K562 (cell line): ENCODE data around the gene ACVR2B. TPM values are rescaled to one million over a fixed set of nuclear protein-coding genes. Genes with fewer than 3 reads are reported as not detected.

Experiments
- ATF1 ChIP-seq, 2 experiments: fragments of 450-650 bp in 1 of 2; IDR thresholded peaks; 2 replicates each; pipeline ENCODE4 v1.6.1; 2016; ENCODE audit warnings: missing compliant biosample characterization in 1 of 2, missing genetic modification characterization in 1 of 2
- BRD9 ChIP-seq: fragments of 450-650 bp; IDR thresholded peaks from 2 replicates; pipeline ENCODE4 v1.6.1; 2018; ENCODE audit warnings: low read depth; ENCODE audit not compliant: partially characterized antibody
- DMBX1 ChIP-seq: fragments of 250-450 bp; sonication (Bioruptor Pico); IDR thresholded peaks from 2 replicates; pipeline ENCODE4 v1.8.0; 2022; ENCODE audit warnings: inconsistent platforms, mild to moderate bottlenecking, moderate library complexity, borderline replicate concordance
- E2F1 ChIP-seq: sonication (generic); formaldehyde crosslinking; IDR thresholded peaks from 2 replicates; pipeline ENCODE4 v1.8.1; 2023; ENCODE audit warnings: mild to moderate bottlenecking, missing genetic modification reagents, moderate library complexity
- E2F6 ChIP-seq, 2 experiments: IDR thresholded peaks; 2 replicates each; pipeline ENCODE4 v1.6.1; 2011; ENCODE audit warnings: borderline replicate concordance in 1 of 2, control low read depth in 1 of 2, low read depth in 1 of 2, low read length in 1 of 2, mild to moderate bottlenecking in 1 of 2, mixed read lengths in 1 of 2, moderate library complexity in 1 of 2; ENCODE audit not compliant: insufficient read depth in 1 of 2, insufficient read length in 1 of 2, poor library complexity in 1 of 2, severe bottlenecking in 1 of 2; ENCODE audit errors: extremely low read depth in 1 of 2
- ERF ChIP-seq: fragments of 450-650 bp; formaldehyde crosslinking; IDR thresholded peaks from 2 replicates; pipeline ENCODE4 v1.4.0; 2020; ENCODE audit warnings: mild to moderate bottlenecking, mixed read lengths
- FIP1L1 ChIP-seq: fragments of 200-400 bp; formaldehyde crosslinking; IDR thresholded peaks from 2 replicates; pipeline ENCODE4 v1.6.1; 2018; ENCODE audit warnings: mild to moderate bottlenecking, low read depth, low read length; ENCODE audit not compliant: poor library complexity, severe bottlenecking
- HMGN3 ChIP-seq: IDR thresholded peaks from 2 replicates; pipeline ENCODE4 v1.6.1; 2011; ENCODE audit warnings: borderline replicate concordance, low read depth, mild to moderate bottlenecking, mixed read lengths, low read length; ENCODE audit not compliant: insufficient read length; ENCODE audit errors: extremely low read depth
- HOMEZ ChIP-seq: fragments of 250-450 bp; sonication (Bioruptor Pico); IDR thresholded peaks from 2 replicates; pipeline ENCODE4 v1.4.0; 2020; ENCODE audit warnings: mild to moderate bottlenecking, moderate library complexity
- L3MBTL2 ChIP-seq: fragments of 450-650 bp; IDR thresholded peaks from 2 replicates; pipeline ENCODE4 v1.6.1; 2016; ENCODE audit warnings: mild to moderate bottlenecking, moderate library complexity
- MNT ChIP-seq, 2 experiments: fragments of 450-650 bp; conservative IDR thresholded peaks; 2 replicates each; pipeline ENCODE4 v1.6.1; 2017; ENCODE audit warnings: mild to moderate bottlenecking in 2 of 2, moderate library complexity in 2 of 2
- MTA3 ChIP-seq: fragments of 450-650 bp; formaldehyde crosslinking; IDR thresholded peaks from 2 replicates; pipeline ENCODE4 v1.6.1; 2017; ENCODE audit warnings: mild to moderate bottlenecking, borderline replicate concordance
- PHF21A ChIP-seq: fragments of 450-650 bp; IDR thresholded peaks from 2 replicates; pipeline ENCODE4 v1.6.1; 2017; ENCODE audit warnings: low read depth, borderline replicate concordance
- ZBTB33 ChIP-seq: sonication (generic); formaldehyde crosslinking; IDR thresholded peaks from 2 replicates; pipeline ENCODE4 v1.8.1; 2023; ENCODE audit warnings: mild to moderate bottlenecking, missing genetic modification reagents
- polyA plus RNA-seq, 8 experiments: library from polyadenylated mRNA; depleted of rRNA in 4 of 8; stranded (reverse) in 5 of 8; unstranded in 3 of 8; fragments of >200 nt; fragmentation: Nextera tagmentation in 2 of 8; fragmentation: Illumina TruSeq in 1 of 8; extraction: Ambion mirVana in 2 of 8; extraction: Trizol in 1 of 8; gene quantifications; 2 replicates each; pipeline versions ENCODE4 v1.2.1 to v1.2.3, GENCODE V29; 2011 to 2014; ENCODE audit warnings: inconsistent platforms in 1 of 8, missing spikeins in 1 of 8
- total RNA-seq, 7 experiments: library from RNA; depleted of rRNA in 6 of 7; stranded (reverse); fragments of >200 nt in 6 of 7; fragmentation: Illumina TruSeq in 2 of 7; extraction: Trizol in 2 of 7; gene quantifications; 2 replicates each; pipeline versions ENCODE4 v1.2.1 to v1.2.3, GENCODE V29; 2011 to 2021; ENCODE audit warnings: low replicate concordance in 1 of 7

The ACVR2B gene
- total and polyA plus RNA-seq, 9 of the 15 experiments (the other 6 are each of a cell fraction or from before 2014, with no cell fraction given): 1.8 to 23.7 (median 7.1) TPM

GRCh38 chr3:38453075-38453912 lies at the start of gene ACVR2B (continued):
- 0 out of 2 replicates have a peak, but pooled peaks have one; percentile 54 for TF ChIP-seq HOMEZ
- peak; percentile 37 for TF ChIP-seq HMGN3
- TF ChIP-seq BRD9: no peak
- peak; percentile 50 to 93 for TF ChIP-seq E2F6 (IDR thresholded peaks at IDR 0.05; ENCODE audit: borderline replicate concordance in 1 of 2, extremely low read depth in 1 of 2, insufficient read depth in 1 of 2, insufficient read length in 1 of 2, low read depth in 1 of 2, low read length in 1 of 2, poor library complexity in 1 of 2, severe bottlenecking in 1 of 2)
- no peak for TF ChIP-seq ATF1 (CRISPR knock-in tag; IDR thresholded peaks at IDR 0.05)
- peak; percentile 34; the same call in 1 of the 2 replicates for TF ChIP-seq ATF1 (tag; IDR thresholded peaks at IDR 0.05)
- 0 out of 2 replicates have a peak, but pooled peaks have one; percentile 36 for TF ChIP-seq MTA3
- no peak for TF ChIP-seq ZBTB33 (CRISPR knock-in tag)
- peak; percentile 97 to 98 for TF ChIP-seq MNT (conservative IDR thresholded peaks at IDR 0.05)
- 0 out of 2 replicates have a peak, but pooled peaks have one; percentile 68 for TF ChIP-seq ERF (CRISPR knock-in tag)
- TF ChIP-seq PHF21A: no peak
- TF ChIP-seq E2F1 (CRISPR knock-in tag): peak; percentile 56; the same call in 1 of the 2 replicates
- TF ChIP-seq L3MBTL2: peak; percentile 81
- TF ChIP-seq DMBX1 (CRISPR knock-in tag): no peak
- TF ChIP-seq FIP1L1: no peak
